GM23338 (cell line): Measurements from ENCODE around the gene TPST2. TPM values are rescaled to one million over a fixed set of nuclear protein-coding genes. Genes with fewer than 3 reads are reported as not detected.

Experiments
- ATAC-seq: fragments of 200-7000 bp; cut with Tn5 transposase; 3 replicates; pipeline ENCODE4 v1.9.1; 2020
- DNase-seq: peaks from one replicate; pipeline ENCODE4 v3.0.0-alpha.2; 2015; ENCODE audit warnings: low spot score
- H2AFZ ChIP-seq: fragments of 200-600 bp; sonication (generic); 2 replicates; pipeline ENCODE4 v1.8.0; 2016; ENCODE audit warnings: antibody characterized with exemption, mild to moderate bottlenecking, moderate library complexity
- H3F3A ChIP-seq: fragments of 200-600 bp; sonication (generic); replicated peaks from 2 replicates; pipeline ENCODE4 v1.8.0; 2017; ENCODE audit warnings: antibody characterized with exemption, mixed run types, low read depth
- H3K27ac ChIP-seq: fragments of 200-600 bp; sonication (generic); 2 replicates; pipeline ENCODE4 v1.6.1; 2016; ENCODE audit warnings: low read depth
- H3K27me3 ChIP-seq: fragments of 200-600 bp; sonication (generic); 2 replicates; pipeline ENCODE4 v1.8.0; 2016; ENCODE audit warnings: mild to moderate bottlenecking, mixed run types, moderate library complexity; ENCODE audit not compliant: insufficient read depth
- H3K36me3 ChIP-seq: fragments of 200-600 bp; sonication (generic); 2 replicates; pipeline ENCODE4 v1.8.0; 2016; ENCODE audit warnings: mild to moderate bottlenecking; ENCODE audit not compliant: insufficient read depth
- H3K4me1 ChIP-seq: fragments of 200-600 bp; sonication (generic); 2 replicates; pipeline ENCODE4 v1.8.0; 2016; ENCODE audit warnings: mild to moderate bottlenecking, moderate library complexity; ENCODE audit not compliant: insufficient read depth
- H3K4me2 ChIP-seq: fragments of 200-600 bp; sonication (generic); 2 replicates; pipeline ENCODE4 v1.7.1; 2017; ENCODE audit warnings: mixed run types
- H3K4me3 ChIP-seq: fragments of 200-600 bp; sonication (generic); 2 replicates; pipeline ENCODE4 v1.6.1; 2016; ENCODE audit warnings: mixed run types
- H3K79me2 ChIP-seq: fragments of 200-600 bp; sonication (generic); replicated peaks from 2 replicates; pipeline ENCODE4 v1.8.0; 2017; ENCODE audit warnings: mild to moderate bottlenecking; ENCODE audit not compliant: insufficient read depth
- H3K9me2 ChIP-seq: fragments of 200-600 bp; sonication (generic); 2 replicates; pipeline ENCODE4 v1.8.0; 2017; ENCODE audit not compliant: insufficient read depth
- H4K20me1 ChIP-seq: fragments of 200-600 bp; sonication (generic); replicated peaks from 2 replicates; pipeline ENCODE4 v1.8.0; 2017; ENCODE audit warnings: mild to moderate bottlenecking; ENCODE audit not compliant: insufficient read depth
- H3K27ac Mint-ChIP-seq: 2 replicates; pipeline ENCODE4 v1.8.0; 2020; ENCODE audit warnings: inconsistent platforms, mild to moderate bottlenecking, moderate library complexity, mixed read lengths
- H3K27me3 Mint-ChIP-seq: 3 replicates; pipeline ENCODE4 v1.8.0; 2022; ENCODE audit warnings: low read depth, mild to moderate bottlenecking, moderate library complexity, mixed read lengths, inconsistent platforms; ENCODE audit not compliant: insufficient read depth, poor library complexity
- H3K36me3 Mint-ChIP-seq: 3 replicates; pipeline ENCODE4 v1.8.0; 2021; ENCODE audit warnings: low read depth, mild to moderate bottlenecking, inconsistent platforms, moderate library complexity, mixed read lengths
- H3K4me1 Mint-ChIP-seq: 3 replicates; pipeline ENCODE4 v1.8.0; 2020; ENCODE audit warnings: mild to moderate bottlenecking, inconsistent platforms, mixed read lengths
- H3K4me3 Mint-ChIP-seq: 3 replicates; pipeline ENCODE4 v1.8.0; 2021; ENCODE audit warnings: moderate library complexity, mild to moderate bottlenecking, inconsistent platforms, mixed read lengths
- H3K9me3 Mint-ChIP-seq: 3 replicates; pipeline ENCODE4 v1.8.0; 2020; ENCODE audit warnings: moderate library complexity, mild to moderate bottlenecking, inconsistent platforms, mixed read lengths
- CREB1 ChIP-seq: fragments of 250-450 bp; sonication (Bioruptor Pico); IDR thresholded peaks from 2 replicates; pipeline ENCODE4 v1.5.0; 2020; ENCODE audit warnings: low read depth, mild to moderate bottlenecking, moderate library complexity
- CTCF ChIP-seq, 2 experiments: fragments of 200-600 bp in 1 of 2; sonication (generic) in 1 of 2; conservative IDR thresholded peaks; 2 replicates each; pipeline versions ENCODE4 v1.5.1 to v1.6.1; 2016 to 2017; ENCODE audit warnings: antibody characterized with exemption in 2 of 2, low read depth in 2 of 2, mild to moderate bottlenecking in 2 of 2, moderate library complexity in 1 of 2
- ETS1 ChIP-seq: IDR thresholded peaks from 2 replicates; pipeline ENCODE4 v1.6.1; 2016; ENCODE audit warnings: antibody characterized with exemption
- JUNB ChIP-seq: IDR thresholded peaks from one replicate; pipeline ENCODE4 v1.6.1; 2016; ENCODE audit warnings: antibody characterized with exemption; ENCODE audit not compliant: unreplicated experiment
- ZNF114 ChIP-seq: fragments of 250-450 bp; sonication (Bioruptor Pico); IDR thresholded peaks from 2 replicates; pipeline ENCODE4 v1.5.0; 2020; ENCODE audit warnings: mild to moderate bottlenecking, moderate library complexity
- ZNF462 ChIP-seq: fragments of 250-450 bp; sonication (Bioruptor Pico); IDR thresholded peaks from 2 replicates; pipeline ENCODE4 v1.5.0; 2020; ENCODE audit warnings: mild to moderate bottlenecking, moderate library complexity
- polyA plus RNA-seq: library from polyadenylated mRNA; unstranded; fragments of >200 nt; fragmentation: Nextera tagmentation; extraction: Ambion mirVana; gene quantifications from 2 replicates; pipeline ENCODE4 v1.2.1, GENCODE V29; 2016
- total RNA-seq: library from RNA; depleted of rRNA; stranded (reverse); fragments of >200 nt; shearing (Covaris generic); gene quantifications from 2 replicates; pipeline ENCODE4 v1.2.3, GENCODE V29; 2014
- TF ChIP-seq, protein P1 (sequence below): IDR thresholded peaks from one replicate; pipeline ENCODE4 v1.6.1; 2018; ENCODE audit warnings: antibody characterized with exemption; ENCODE audit not compliant: unreplicated experiment

The TPST2 gene
- total and polyA plus RNA-seq, 2 experiments from 2014 or later = 37.9 to 127 TPM

DNA sequence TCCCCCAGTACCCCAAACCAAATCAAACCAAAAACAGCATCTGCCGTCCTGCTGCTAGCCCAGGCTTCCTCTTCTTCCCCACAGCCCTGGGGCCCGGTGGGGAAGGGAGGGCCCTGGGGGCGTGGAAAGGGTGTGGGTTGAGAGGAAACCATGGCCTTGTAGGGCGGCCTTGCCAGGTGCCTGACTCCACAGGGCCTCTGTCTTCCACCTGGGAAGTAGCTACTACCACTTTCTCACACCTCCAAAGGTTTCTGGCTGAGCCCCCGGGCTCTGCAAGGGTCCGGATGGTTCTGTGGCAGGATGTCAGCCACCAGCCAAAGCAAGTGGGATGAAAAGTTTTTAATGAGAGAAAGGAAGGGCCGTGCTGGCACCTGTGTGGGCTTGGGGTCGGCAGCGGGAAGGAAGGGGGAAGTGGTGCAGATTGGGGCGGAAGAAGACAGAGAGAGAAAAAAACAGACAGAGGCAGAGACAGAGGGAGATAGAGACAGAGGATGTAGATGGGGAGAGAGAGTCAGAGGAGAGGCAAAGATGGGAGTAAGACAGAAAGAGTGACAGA, 10.5 kb downstream of the TPST2 start (continued):
- TF ChIP-seq ETS1 (no peak), JUNB (no peak), ZNF114 (CRISPR knock-in tag) (no peak), CREB1 (CRISPR knock-in tag) (no peak)

DNA sequence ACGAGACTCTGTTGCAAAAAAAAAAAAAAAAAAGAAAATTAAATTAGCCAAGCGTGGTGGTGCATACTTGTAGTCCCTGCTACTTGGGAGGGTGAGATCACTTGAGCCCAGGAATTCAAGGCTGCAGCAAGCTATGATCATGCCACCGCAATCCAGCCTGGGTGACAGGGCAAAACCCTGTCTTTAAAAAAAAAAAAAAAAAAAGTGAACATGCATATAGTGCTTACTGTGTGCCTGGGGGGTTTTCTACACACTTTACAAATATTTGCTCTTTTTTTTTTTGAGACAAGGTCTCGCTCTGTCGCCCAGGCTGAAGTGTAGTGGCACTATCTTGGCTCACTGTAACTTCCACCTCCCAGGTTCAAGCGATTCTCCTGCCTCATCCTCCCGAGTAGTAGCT, 12.9 kb downstream of the TPST2 start:
- Histone ChIP-seq H3F3A (peaks cover 28% of the 10 kb centered on the region; the same call in 1 of the 2 replicates), H3K27me3 (no peaks in the 10 kb centered on the region), H3K4me1 (peaks cover 62% of the 10 kb centered on the region), H3K9me2 (no peaks in the 10 kb centered on the region), H3K36me3 (no peaks in the 10 kb centered on the region), H3K4me3 (no peak overlapping the region), H3K4me2 (no peak overlapping the region), H4K20me1 (peaks cover 12% of the 10 kb centered on the region; the same call in 1 of the 2 replicates), H2AFZ (no peak overlapping the region), H3K27ac (no peak overlapping the region), H3K79me2 (peaks cover 97% of the 10 kb centered on the region)
- ATAC-seq (no peak), DNase-seq (no peak)
- H3K4me3 Mint-ChIP-seq = no peak overlapping the region
- H3K27me3 Mint-ChIP-seq = peaks cover 8% of the 10 kb centered on the region
- H3K36me3 Mint-ChIP-seq = peaks cover 43% of the 10 kb centered on the region
- no peaks in the 10 kb centered on the region; the same call in 2 of the 3 replicates for H3K9me3 Mint-ChIP-seq
- peaks cover 74% of the 10 kb centered on the region for H3K4me1 Mint-ChIP-seq
- no peak for TF ChIP-seq CTCF (conservative IDR thresholded peaks at IDR 0.05; ENCODE audit: low read depth in 2 of 2)
- TF ChIP-seq, protein P1, sequence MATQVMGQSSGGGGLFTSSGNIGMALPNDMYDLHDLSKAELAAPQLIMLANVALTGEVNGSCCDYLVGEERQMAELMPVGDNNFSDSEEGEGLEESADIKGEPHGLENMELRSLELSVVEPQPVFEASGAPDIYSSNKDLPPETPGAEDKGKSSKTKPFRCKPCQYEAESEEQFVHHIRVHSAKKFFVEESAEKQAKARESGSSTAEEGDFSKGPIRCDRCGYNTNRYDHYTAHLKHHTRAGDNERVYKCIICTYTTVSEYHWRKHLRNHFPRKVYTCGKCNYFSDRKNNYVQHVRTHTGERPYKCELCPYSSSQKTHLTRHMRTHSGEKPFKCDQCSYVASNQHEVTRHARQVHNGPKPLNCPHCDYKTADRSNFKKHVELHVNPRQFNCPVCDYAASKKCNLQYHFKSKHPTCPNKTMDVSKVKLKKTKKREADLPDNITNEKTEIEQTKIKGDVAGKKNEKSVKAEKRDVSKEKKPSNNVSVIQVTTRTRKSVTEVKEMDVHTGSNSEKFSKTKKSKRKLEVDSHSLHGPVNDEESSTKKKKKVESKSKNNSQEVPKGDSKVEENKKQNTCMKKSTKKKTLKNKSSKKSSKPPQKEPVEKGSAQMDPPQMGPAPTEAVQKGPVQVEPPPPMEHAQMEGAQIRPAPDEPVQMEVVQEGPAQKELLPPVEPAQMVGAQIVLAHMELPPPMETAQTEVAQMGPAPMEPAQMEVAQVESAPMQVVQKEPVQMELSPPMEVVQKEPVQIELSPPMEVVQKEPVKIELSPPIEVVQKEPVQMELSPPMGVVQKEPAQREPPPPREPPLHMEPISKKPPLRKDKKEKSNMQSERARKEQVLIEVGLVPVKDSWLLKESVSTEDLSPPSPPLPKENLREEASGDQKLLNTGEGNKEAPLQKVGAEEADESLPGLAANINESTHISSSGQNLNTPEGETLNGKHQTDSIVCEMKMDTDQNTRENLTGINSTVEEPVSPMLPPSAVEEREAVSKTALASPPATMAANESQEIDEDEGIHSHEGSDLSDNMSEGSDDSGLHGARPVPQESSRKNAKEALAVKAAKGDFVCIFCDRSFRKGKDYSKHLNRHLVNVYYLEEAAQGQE = no peak
- no peak for TF ChIP-seq ZNF462 (CRISPR knock-in tag)
- no peak overlapping the region for H3K27ac Mint-ChIP-seq
